GM23338 (cell line): ENCODE results near the gene VN1R5.
"Not testable (repeated sequence)": the region's sequence is repeated elsewhere in the genome, so short reads cannot be mapped to it uniquely, and the experiment has no call there.

Experiments
- CREB1 ChIP-seq: fragments of 250-450 bp; sonication (Bioruptor Pico); IDR thresholded peaks from 2 replicates; pipeline ENCODE4 v1.5.0; 2020; ENCODE audit warnings: low read depth, mild to moderate bottlenecking, moderate library complexity
- ETS1 ChIP-seq: IDR thresholded peaks from 2 replicates; pipeline ENCODE4 v1.6.1; 2016; ENCODE audit warnings: antibody characterized with exemption
- EZH2 ChIP-seq: fragments of 200-600 bp; sonication (generic); IDR thresholded peaks from one replicate; pipeline ENCODE4 v1.8.0; 2017; ENCODE audit warnings: antibody characterized with exemption, mild to moderate bottlenecking, low read depth; ENCODE audit not compliant: unreplicated experiment
- EZH2phosphoT487 ChIP-seq: fragments of 200-600 bp; sonication (generic); IDR thresholded peaks from one replicate; pipeline ENCODE4 v1.8.1; 2018; ENCODE audit warnings: antibody characterized with exemption; ENCODE audit not compliant: unreplicated experiment
- JUNB ChIP-seq: IDR thresholded peaks from one replicate; pipeline ENCODE4 v1.6.1; 2016; ENCODE audit warnings: antibody characterized with exemption; ENCODE audit not compliant: unreplicated experiment
- NANOG ChIP-seq: IDR thresholded peaks from 2 replicates; pipeline ENCODE4 v1.6.1; 2016; ENCODE audit warnings: antibody characterized with exemption, borderline replicate concordance
- POLR2AphosphoS5 ChIP-seq: IDR thresholded peaks from 2 replicates; pipeline ENCODE4 v1.6.1; 2016; ENCODE audit warnings: antibody characterized with exemption, low read depth
- STAT1 ChIP-seq: IDR thresholded peaks from one replicate; pipeline ENCODE4 v1.6.1; 2016; ENCODE audit warnings: antibody characterized with exemption; ENCODE audit not compliant: unreplicated experiment
- ZNF331 ChIP-seq: fragments of 250-450 bp; sonication (Bioruptor Pico); IDR thresholded peaks from 2 replicates; pipeline ENCODE4 v1.5.0; 2020; ENCODE audit warnings: low read depth, mild to moderate bottlenecking, moderate library complexity
- TF ChIP-seq, protein P1 (sequence below), 2 experiments: fragments of 200-600 bp in 1 of 2; sonication (generic) in 1 of 2; conservative IDR thresholded peaks; 2 replicates each; pipeline versions ENCODE4 v1.5.1 to v1.6.1; 2016 to 2017; ENCODE audit warnings: antibody characterized with exemption in 2 of 2, low read depth in 2 of 2, mild to moderate bottlenecking in 2 of 2, moderate library complexity in 1 of 2
- TF ChIP-seq, protein P2 (sequence below): IDR thresholded peaks from one replicate; pipeline ENCODE4 v1.6.1; 2018; ENCODE audit warnings: antibody characterized with exemption; ENCODE audit not compliant: unreplicated experiment

GRCh38 chr1:247255772-247256171, at the start of gene VN1R5:
- TF ChIP-seq EZH2phosphoT487; EZH2; POLR2AphosphoS5; STAT1; JUNB; ETS1; CREB1; ZNF331 (CRISPR knock-in tag); NANOG: not testable (repeated sequence)
- TF ChIP-seq, protein P1, sequence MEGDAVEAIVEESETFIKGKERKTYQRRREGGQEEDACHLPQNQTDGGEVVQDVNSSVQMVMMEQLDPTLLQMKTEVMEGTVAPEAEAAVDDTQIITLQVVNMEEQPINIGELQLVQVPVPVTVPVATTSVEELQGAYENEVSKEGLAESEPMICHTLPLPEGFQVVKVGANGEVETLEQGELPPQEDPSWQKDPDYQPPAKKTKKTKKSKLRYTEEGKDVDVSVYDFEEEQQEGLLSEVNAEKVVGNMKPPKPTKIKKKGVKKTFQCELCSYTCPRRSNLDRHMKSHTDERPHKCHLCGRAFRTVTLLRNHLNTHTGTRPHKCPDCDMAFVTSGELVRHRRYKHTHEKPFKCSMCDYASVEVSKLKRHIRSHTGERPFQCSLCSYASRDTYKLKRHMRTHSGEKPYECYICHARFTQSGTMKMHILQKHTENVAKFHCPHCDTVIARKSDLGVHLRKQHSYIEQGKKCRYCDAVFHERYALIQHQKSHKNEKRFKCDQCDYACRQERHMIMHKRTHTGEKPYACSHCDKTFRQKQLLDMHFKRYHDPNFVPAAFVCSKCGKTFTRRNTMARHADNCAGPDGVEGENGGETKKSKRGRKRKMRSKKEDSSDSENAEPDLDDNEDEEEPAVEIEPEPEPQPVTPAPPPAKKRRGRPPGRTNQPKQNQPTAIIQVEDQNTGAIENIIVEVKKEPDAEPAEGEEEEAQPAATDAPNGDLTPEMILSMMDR (conservative IDR thresholded peaks at IDR 0.05; ENCODE audit: low read depth in 2 of 2) = not testable (repeated sequence)
- TF ChIP-seq, protein P2, sequence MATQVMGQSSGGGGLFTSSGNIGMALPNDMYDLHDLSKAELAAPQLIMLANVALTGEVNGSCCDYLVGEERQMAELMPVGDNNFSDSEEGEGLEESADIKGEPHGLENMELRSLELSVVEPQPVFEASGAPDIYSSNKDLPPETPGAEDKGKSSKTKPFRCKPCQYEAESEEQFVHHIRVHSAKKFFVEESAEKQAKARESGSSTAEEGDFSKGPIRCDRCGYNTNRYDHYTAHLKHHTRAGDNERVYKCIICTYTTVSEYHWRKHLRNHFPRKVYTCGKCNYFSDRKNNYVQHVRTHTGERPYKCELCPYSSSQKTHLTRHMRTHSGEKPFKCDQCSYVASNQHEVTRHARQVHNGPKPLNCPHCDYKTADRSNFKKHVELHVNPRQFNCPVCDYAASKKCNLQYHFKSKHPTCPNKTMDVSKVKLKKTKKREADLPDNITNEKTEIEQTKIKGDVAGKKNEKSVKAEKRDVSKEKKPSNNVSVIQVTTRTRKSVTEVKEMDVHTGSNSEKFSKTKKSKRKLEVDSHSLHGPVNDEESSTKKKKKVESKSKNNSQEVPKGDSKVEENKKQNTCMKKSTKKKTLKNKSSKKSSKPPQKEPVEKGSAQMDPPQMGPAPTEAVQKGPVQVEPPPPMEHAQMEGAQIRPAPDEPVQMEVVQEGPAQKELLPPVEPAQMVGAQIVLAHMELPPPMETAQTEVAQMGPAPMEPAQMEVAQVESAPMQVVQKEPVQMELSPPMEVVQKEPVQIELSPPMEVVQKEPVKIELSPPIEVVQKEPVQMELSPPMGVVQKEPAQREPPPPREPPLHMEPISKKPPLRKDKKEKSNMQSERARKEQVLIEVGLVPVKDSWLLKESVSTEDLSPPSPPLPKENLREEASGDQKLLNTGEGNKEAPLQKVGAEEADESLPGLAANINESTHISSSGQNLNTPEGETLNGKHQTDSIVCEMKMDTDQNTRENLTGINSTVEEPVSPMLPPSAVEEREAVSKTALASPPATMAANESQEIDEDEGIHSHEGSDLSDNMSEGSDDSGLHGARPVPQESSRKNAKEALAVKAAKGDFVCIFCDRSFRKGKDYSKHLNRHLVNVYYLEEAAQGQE = not testable (repeated sequence)
